WTC11 (cell line): Measurements from ENCODE around the gene NXPE3. TPM values are rescaled to one million over a fixed set of nuclear protein-coding genes. Genes with fewer than 3 reads are reported as not detected.

Experiments
- ATAC-seq: fragments of 200-7000 bp; cut with Tn5 transposase; 2 replicates; pipeline ENCODE4 v1.10.0; 2021; ENCODE audit warnings: mild to moderate bottlenecking, moderate library complexity
- CTCF ChIA-PET: fragments of 300-600 bp; sonication (Branson Sonifier 250); formaldehyde crosslinking; loops from one replicate; lab custom pipeline; 2021; ENCODE audit warnings: antibody characterized with exemption; lab: Charles Lee
- POLR2A ChIA-PET: fragments of 350-600 bp; sonication (Branson Sonifier 250); formaldehyde crosslinking; loops from one replicate; lab custom pipeline; 2021; ENCODE audit warnings: antibody characterized with exemption; lab: Charles Lee
- DNase-seq: peaks from one replicate; pipeline ENCODE4 v3.0.0; 2021; ENCODE audit warnings: low spot score
- H3K27ac Mint-ChIP-seq: 2 replicates; pipeline ENCODE4 v1.8.0; 2021; ENCODE audit warnings: mixed read lengths
- H3K27me3 Mint-ChIP-seq: 2 replicates; pipeline ENCODE4 v1.8.0; 2021; ENCODE audit warnings: low read depth, mild to moderate bottlenecking, moderate library complexity, mixed read lengths
- H3K36me3 Mint-ChIP-seq: 2 replicates; pipeline ENCODE4 v1.8.0; 2021; ENCODE audit warnings: mixed read lengths
- H3K4me1 Mint-ChIP-seq: 2 replicates; pipeline ENCODE4 v1.8.0; 2022; ENCODE audit warnings: mixed read lengths
- H3K4me3 Mint-ChIP-seq: 2 replicates; pipeline ENCODE4 v1.8.0; 2021; ENCODE audit warnings: mild to moderate bottlenecking, moderate library complexity, mixed read lengths
- H3K9me3 Mint-ChIP-seq: 2 replicates; pipeline ENCODE4 v1.8.0; 2021; ENCODE audit warnings: mixed read lengths
- CREM ChIP-seq: sonication (generic); formaldehyde crosslinking; IDR thresholded peaks from 2 replicates; pipeline ENCODE4 v1.8.1; 2022; ENCODE audit warnings: mild to moderate bottlenecking, missing genetic modification reagents, moderate library complexity
- E2F1 ChIP-seq: sonication (generic); formaldehyde crosslinking; IDR thresholded peaks from 2 replicates; pipeline ENCODE4 v1.8.0; 2022; ENCODE audit warnings: mild to moderate bottlenecking, missing genetic modification reagents
- ETV6 ChIP-seq: sonication (generic); formaldehyde crosslinking; IDR thresholded peaks from 2 replicates; pipeline ENCODE4 v1.8.1; 2022; ENCODE audit warnings: mild to moderate bottlenecking, missing genetic modification reagents
- FOXK1 ChIP-seq: sonication (generic); formaldehyde crosslinking; IDR thresholded peaks from 2 replicates; pipeline ENCODE4 v1.8.0; 2022; ENCODE audit warnings: mild to moderate bottlenecking, moderate library complexity, missing genetic modification reagents
- HMGXB4 ChIP-seq: sonication (generic); formaldehyde crosslinking; IDR thresholded peaks from 2 replicates; pipeline ENCODE4 v1.8.1; 2023; ENCODE audit warnings: mild to moderate bottlenecking, moderate library complexity, missing genetic modification reagents
- IRF2 ChIP-seq: sonication (generic); formaldehyde crosslinking; IDR thresholded peaks from 2 replicates; pipeline ENCODE4 v1.8.0; 2022; ENCODE audit warnings: low read depth, missing genetic modification reagents, borderline replicate concordance
- JAZF1 ChIP-seq: fragments of 250-450 bp; sonication (Bioruptor Pico); IDR thresholded peaks from 2 replicates; pipeline ENCODE4 v1.9.0; 2021; ENCODE audit warnings: moderate library complexity, mild to moderate bottlenecking, inconsistent platforms
- MAX ChIP-seq: sonication (generic); formaldehyde crosslinking; IDR thresholded peaks from 2 replicates; pipeline ENCODE4 v1.8.0; 2022; ENCODE audit warnings: mild to moderate bottlenecking, missing genetic modification reagents
- MYBL2 ChIP-seq: sonication (generic); formaldehyde crosslinking; IDR thresholded peaks from 2 replicates; pipeline ENCODE4 v1.8.1; 2023; ENCODE audit warnings: mild to moderate bottlenecking, moderate library complexity, missing genetic modification reagents
- PRDM15 ChIP-seq: sonication (generic); formaldehyde crosslinking; IDR thresholded peaks from 2 replicates; pipeline ENCODE4 v1.8.0; 2022; ENCODE audit warnings: missing genetic modification reagents
- PRRX2 ChIP-seq: fragments of 250-450 bp; sonication (Bioruptor Pico); IDR thresholded peaks from 2 replicates; pipeline ENCODE4 v1.8.0; 2021; ENCODE audit warnings: mild to moderate bottlenecking
- ZNF219 ChIP-seq: sonication (generic); formaldehyde crosslinking; IDR thresholded peaks from 2 replicates; pipeline ENCODE4 v1.8.0; 2023; ENCODE audit warnings: missing genetic modification reagents, mild to moderate bottlenecking, borderline replicate concordance
- total RNA-seq: library from RNA; stranded (reverse); gene quantifications from 3 replicates; pipeline ENCODE4 v1.2.3, GENCODE V29; 2021
- TF ChIP-seq, protein P1 (sequence below): sonication (generic); formaldehyde crosslinking; IDR thresholded peaks from 2 replicates; pipeline ENCODE4 v1.8.1; 2023; ENCODE audit warnings: mild to moderate bottlenecking, missing genetic modification reagents, moderate library complexity
- TF ChIP-seq, protein P2 (sequence below): sonication (generic); formaldehyde crosslinking; IDR thresholded peaks from 2 replicates; pipeline ENCODE4 v1.8.0; 2023; ENCODE audit warnings: missing genetic modification reagents
- TF ChIP-seq, protein P3 (sequence below): fragments of 250-450 bp; sonication (Bioruptor Pico); conservative IDR thresholded peaks from 2 replicates; pipeline ENCODE4 v1.9.0; 2021; ENCODE audit warnings: mild to moderate bottlenecking
- TF ChIP-seq, protein P4 (sequence below): sonication (generic); formaldehyde crosslinking; IDR thresholded peaks from 2 replicates; pipeline ENCODE4 v1.8.0; 2022; ENCODE audit warnings: mild to moderate bottlenecking, missing genetic modification reagents

Gene NXPE3
- total RNA-seq, 1 experiment from 2014 or later, result 13.9 TPM

- ChIA-PET POLR2A (interaction anchor here (0.6 to 2.0 kb wide), 4 partner anchors 11 to 151 kb away, joined by 3 to 20 read pairs (median 3); partner anchors contain the start of gene NFKBIZ), CTCF (interaction anchor here (0.6 to 2.6 kb wide), 4 partner anchors 18 to 398 kb away, joined by 4 to 10 read pairs (median 7); partner anchors contain the start of gene NFKBIZ)
- DNase-seq, result peak; percentile 54
- Mint-ChIP-seq H3K9me3 (no peaks in the 10 kb centered on the region), H3K27me3 (no peaks in the 10 kb centered on the region), H3K36me3 (no peaks in the 10 kb centered on the region), H3K27ac (peak overlapping the region; percentile 80), H3K4me1 (peaks cover 23% of the 10 kb centered on the region), H3K4me3 (peak overlapping the region; percentile 82)
- TF ChIP-seq MAX (peak; percentile 66; the same call in 1 of the 2 replicates), PRDM15 (CRISPR knock-in tag) (peak; percentile 96), CREM (CRISPR knock-in tag) (0 out of 2 replicates have a peak, but pooled peaks have one; percentile 40), PRRX2 (CRISPR knock-in tag) (no peak), IRF2 (CRISPR knock-in tag) (no peak), HMGXB4 (CRISPR knock-in tag) (peak; percentile 31; the same call in 1 of the 2 replicates), JAZF1 (CRISPR knock-in tag) (no peak), FOXK1 (CRISPR knock-in tag) (0 out of 2 replicates have a peak, but pooled peaks have one; percentile 19), ETV6 (0 out of 2 replicates have a peak, but pooled peaks have one; percentile 30)
- TF ChIP-seq, protein P1, sequence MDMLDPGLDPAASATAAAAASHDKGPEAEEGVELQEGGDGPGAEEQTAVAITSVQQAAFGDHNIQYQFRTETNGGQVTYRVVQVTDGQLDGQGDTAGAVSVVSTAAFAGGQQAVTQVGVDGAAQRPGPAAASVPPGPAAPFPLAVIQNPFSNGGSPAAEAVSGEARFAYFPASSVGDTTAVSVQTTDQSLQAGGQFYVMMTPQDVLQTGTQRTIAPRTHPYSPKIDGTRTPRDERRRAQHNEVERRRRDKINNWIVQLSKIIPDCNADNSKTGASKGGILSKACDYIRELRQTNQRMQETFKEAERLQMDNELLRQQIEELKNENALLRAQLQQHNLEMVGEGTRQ, result 0 out of 2 replicates have a peak, but pooled peaks have one; percentile 5
- TF ChIP-seq, protein P2, sequence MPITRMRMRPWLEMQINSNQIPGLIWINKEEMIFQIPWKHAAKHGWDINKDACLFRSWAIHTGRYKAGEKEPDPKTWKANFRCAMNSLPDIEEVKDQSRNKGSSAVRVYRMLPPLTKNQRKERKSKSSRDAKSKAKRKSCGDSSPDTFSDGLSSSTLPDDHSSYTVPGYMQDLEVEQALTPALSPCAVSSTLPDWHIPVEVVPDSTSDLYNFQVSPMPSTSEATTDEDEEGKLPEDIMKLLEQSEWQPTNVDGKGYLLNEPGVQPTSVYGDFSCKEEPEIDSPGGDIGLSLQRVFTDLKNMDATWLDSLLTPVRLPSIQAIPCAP (CRISPR knock-in tag), result 0 out of 2 replicates have a peak, but pooled peaks have one; percentile 23
- peak; percentile 90 for ATAC-seq
These were observed 48.5 kb downstream of the NXPE3 start for GRCh38 chr3:101827211-101828174.

- Mint-ChIP-seq H3K4me3 (peak overlapping the region; percentile 82), H3K36me3 (no peaks in the 10 kb centered on the region), H3K27me3 (no peaks in the 10 kb centered on the region), H3K4me1 (peaks cover 23% of the 10 kb centered on the region), H3K27ac (no peak overlapping the region), H3K9me3 (no peaks in the 10 kb centered on the region)
- POLR2A ChIA-PET, result interaction anchor here (0.6 to 2.0 kb wide), 3 partner anchors 11 to 21 kb away, joined by 3 to 20 read pairs (median 3); partner anchors contain the start of gene NFKBIZ
- CTCF ChIA-PET, result interaction anchor here (2.6 kb wide), 2 partner anchors 20 to 397 kb away, joined by 10 read pairs; partner anchors contain the start of gene NFKBIZ
- no peak for ATAC-seq
- DNase-seq, result no peak
- no peak for TF ChIP-seq PRRX2 (CRISPR knock-in tag)
- TF ChIP-seq, protein P3, sequence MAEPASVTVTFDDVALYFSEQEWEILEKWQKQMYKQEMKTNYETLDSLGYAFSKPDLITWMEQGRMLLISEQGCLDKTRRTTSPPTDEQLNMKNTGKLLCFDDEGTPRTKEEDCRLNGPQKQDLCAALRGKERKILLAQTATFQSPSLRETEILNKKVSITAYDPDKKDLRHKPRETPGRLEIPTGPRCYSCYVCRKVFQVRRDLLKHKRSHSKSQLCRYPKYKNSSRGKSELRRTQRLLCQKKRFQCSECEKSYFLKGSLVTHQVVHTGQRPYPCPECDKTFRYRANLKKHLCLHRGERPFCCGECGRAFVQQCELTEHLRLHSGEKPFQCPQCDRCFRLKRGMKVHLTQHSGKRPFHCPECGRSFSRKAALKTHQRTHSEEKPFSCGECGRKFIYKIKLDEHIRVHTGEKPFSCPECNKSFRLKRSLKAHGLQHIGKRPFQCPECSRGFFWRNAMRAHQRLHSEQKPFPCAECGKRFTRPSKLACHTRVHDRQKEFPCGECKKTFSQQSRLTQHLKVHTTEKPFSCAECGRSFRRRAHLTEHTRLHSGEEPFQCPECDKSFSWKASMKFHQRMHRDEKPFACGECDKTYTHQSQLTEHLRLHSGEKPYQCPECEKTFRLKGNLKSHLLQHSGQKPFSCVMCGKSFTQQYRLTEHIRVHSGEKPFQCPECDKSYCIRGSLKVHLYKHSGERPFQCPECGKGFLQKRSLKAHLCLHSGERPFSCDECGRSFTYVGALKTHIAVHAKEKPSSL (CRISPR knock-in tag), result no peak
- no peak for TF ChIP-seq ZNF219 (CRISPR knock-in tag)
- no peak for TF ChIP-seq MYBL2 (CRISPR knock-in tag)
- TF ChIP-seq, protein P4, sequence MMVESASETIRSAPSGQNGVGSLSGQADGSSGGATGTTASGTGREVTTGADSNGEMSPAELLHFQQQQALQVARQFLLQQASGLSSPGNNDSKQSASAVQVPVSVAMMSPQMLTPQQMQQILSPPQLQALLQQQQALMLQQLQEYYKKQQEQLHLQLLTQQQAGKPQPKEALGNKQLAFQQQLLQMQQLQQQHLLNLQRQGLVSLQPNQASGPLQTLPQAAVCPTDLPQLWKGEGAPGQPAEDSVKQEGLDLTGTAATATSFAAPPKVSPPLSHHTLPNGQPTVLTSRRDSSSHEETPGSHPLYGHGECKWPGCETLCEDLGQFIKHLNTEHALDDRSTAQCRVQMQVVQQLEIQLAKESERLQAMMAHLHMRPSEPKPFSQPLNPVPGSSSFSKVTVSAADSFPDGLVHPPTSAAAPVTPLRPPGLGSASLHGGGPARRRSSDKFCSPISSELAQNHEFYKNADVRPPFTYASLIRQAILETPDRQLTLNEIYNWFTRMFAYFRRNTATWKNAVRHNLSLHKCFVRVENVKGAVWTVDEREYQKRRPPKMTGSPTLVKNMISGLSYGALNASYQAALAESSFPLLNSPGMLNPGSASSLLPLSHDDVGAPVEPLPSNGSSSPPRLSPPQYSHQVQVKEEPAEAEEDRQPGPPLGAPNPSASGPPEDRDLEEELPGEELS (CRISPR knock-in tag), result no peak
- no peak for TF ChIP-seq E2F1 (CRISPR knock-in tag)
- no peak for TF ChIP-seq CREM (CRISPR knock-in tag)
- no peak for TF ChIP-seq IRF2 (CRISPR knock-in tag)
These were observed 49.3 kb downstream of the NXPE3 start for GRCh38 chr3:101828276-101828675.
